ENCODE data around the gene SULT4A1. TPM values are rescaled to one million over a fixed set of nuclear protein-coding genes. Genes with fewer than 3 reads are reported as not detected.
A peak's percentile ranks its signal among the peaks of the same experiment; 100 is the strongest.

The SULT4A1 gene
- total and polyA plus RNA-seq, 9 of the 15 experiments (the other 6 are each of a cell fraction or from before 2014, with no cell fraction given), result 0.03 to 0.20 (median 0.09) TPM; not detected in 3

DNA sequence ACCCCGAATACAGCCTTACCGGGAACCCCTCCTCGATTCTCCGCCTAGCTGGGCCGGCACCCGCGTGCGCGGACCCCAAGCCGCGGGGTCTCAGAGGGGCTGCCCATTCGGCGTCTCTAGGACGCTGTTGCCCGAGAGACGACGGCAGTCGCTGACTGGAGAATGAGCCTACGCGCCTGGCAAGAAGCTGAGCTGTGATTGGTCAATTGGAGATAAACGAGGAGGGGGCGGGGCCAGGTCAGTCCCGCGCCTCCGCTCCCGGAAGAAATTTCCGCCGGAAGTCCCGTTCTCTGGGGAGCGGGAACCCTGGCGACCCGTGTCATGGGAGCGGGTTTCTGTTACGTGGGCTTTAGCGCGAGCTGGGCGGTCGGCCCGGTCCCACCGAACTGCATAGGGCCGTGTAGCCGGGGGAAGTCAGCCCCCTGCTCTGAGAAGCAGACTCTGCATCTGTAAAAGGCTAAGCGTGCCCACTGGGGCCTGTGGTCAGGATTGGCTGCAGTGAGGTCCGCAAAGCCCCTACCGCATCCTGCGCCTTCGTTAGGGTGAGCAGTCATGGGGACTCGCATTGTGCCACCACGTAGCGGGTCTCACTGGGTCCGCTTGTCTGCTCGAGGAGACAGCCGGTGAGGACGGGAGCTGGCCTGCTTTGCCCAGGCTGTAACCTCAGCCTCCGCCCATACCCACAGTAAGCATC, 50.0 kb downstream of the SULT4A1 start, which contains the start of gene EFCAB6 (continued):
- TF ChIP-seq ZNF263 (CRISPR knock-in tag; IDR thresholded peaks at IDR 0.05; ENCODE audit: borderline replicate concordance), result no peak
- TF ChIP-seq, protein P1, sequence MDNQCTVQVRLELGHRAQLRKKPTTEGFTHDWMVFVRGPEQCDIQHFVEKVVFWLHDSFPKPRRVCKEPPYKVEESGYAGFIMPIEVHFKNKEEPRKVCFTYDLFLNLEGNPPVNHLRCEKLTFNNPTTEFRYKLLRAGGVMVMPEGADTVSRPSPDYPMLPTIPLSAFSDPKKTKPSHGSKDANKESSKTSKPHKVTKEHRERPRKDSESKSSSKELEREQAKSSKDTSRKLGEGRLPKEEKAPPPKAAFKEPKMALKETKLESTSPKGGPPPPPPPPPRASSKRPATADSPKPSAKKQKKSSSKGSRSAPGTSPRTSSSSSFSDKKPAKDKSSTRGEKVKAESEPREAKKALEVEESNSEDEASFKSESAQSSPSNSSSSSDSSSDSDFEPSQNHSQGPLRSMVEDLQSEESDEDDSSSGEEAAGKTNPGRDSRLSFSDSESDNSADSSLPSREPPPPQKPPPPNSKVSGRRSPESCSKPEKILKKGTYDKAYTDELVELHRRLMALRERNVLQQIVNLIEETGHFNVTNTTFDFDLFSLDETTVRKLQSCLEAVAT (IDR thresholded peaks at IDR 0.05), result no peak
- TF ChIP-seq ETV1 (tag; conservative IDR thresholded peaks at IDR 0.05; ENCODE audit: low read depth), result peak; percentile 46; the same call in 1 of the 2 replicates
- no peak for TF ChIP-seq ZNF655 (CRISPR knock-in tag; IDR thresholded peaks at IDR 0.05)
- no peak for TF ChIP-seq NR2C2 (CRISPR knock-in tag; IDR thresholded peaks at IDR 0.05)
- peak; percentile 91 for TF ChIP-seq NR2C2 (tag; IDR thresholded peaks at IDR 0.05)
- TF ChIP-seq SP2 (IDR thresholded peaks at IDR 0.05; ENCODE audit: extremely low read depth, low read depth, low read length, poor library complexity, severe bottlenecking), result no peak
- TF ChIP-seq ZNF217 (CRISPR knock-in tag; IDR thresholded peaks at IDR 0.05), result no peak
- TF ChIP-seq, protein P2, sequence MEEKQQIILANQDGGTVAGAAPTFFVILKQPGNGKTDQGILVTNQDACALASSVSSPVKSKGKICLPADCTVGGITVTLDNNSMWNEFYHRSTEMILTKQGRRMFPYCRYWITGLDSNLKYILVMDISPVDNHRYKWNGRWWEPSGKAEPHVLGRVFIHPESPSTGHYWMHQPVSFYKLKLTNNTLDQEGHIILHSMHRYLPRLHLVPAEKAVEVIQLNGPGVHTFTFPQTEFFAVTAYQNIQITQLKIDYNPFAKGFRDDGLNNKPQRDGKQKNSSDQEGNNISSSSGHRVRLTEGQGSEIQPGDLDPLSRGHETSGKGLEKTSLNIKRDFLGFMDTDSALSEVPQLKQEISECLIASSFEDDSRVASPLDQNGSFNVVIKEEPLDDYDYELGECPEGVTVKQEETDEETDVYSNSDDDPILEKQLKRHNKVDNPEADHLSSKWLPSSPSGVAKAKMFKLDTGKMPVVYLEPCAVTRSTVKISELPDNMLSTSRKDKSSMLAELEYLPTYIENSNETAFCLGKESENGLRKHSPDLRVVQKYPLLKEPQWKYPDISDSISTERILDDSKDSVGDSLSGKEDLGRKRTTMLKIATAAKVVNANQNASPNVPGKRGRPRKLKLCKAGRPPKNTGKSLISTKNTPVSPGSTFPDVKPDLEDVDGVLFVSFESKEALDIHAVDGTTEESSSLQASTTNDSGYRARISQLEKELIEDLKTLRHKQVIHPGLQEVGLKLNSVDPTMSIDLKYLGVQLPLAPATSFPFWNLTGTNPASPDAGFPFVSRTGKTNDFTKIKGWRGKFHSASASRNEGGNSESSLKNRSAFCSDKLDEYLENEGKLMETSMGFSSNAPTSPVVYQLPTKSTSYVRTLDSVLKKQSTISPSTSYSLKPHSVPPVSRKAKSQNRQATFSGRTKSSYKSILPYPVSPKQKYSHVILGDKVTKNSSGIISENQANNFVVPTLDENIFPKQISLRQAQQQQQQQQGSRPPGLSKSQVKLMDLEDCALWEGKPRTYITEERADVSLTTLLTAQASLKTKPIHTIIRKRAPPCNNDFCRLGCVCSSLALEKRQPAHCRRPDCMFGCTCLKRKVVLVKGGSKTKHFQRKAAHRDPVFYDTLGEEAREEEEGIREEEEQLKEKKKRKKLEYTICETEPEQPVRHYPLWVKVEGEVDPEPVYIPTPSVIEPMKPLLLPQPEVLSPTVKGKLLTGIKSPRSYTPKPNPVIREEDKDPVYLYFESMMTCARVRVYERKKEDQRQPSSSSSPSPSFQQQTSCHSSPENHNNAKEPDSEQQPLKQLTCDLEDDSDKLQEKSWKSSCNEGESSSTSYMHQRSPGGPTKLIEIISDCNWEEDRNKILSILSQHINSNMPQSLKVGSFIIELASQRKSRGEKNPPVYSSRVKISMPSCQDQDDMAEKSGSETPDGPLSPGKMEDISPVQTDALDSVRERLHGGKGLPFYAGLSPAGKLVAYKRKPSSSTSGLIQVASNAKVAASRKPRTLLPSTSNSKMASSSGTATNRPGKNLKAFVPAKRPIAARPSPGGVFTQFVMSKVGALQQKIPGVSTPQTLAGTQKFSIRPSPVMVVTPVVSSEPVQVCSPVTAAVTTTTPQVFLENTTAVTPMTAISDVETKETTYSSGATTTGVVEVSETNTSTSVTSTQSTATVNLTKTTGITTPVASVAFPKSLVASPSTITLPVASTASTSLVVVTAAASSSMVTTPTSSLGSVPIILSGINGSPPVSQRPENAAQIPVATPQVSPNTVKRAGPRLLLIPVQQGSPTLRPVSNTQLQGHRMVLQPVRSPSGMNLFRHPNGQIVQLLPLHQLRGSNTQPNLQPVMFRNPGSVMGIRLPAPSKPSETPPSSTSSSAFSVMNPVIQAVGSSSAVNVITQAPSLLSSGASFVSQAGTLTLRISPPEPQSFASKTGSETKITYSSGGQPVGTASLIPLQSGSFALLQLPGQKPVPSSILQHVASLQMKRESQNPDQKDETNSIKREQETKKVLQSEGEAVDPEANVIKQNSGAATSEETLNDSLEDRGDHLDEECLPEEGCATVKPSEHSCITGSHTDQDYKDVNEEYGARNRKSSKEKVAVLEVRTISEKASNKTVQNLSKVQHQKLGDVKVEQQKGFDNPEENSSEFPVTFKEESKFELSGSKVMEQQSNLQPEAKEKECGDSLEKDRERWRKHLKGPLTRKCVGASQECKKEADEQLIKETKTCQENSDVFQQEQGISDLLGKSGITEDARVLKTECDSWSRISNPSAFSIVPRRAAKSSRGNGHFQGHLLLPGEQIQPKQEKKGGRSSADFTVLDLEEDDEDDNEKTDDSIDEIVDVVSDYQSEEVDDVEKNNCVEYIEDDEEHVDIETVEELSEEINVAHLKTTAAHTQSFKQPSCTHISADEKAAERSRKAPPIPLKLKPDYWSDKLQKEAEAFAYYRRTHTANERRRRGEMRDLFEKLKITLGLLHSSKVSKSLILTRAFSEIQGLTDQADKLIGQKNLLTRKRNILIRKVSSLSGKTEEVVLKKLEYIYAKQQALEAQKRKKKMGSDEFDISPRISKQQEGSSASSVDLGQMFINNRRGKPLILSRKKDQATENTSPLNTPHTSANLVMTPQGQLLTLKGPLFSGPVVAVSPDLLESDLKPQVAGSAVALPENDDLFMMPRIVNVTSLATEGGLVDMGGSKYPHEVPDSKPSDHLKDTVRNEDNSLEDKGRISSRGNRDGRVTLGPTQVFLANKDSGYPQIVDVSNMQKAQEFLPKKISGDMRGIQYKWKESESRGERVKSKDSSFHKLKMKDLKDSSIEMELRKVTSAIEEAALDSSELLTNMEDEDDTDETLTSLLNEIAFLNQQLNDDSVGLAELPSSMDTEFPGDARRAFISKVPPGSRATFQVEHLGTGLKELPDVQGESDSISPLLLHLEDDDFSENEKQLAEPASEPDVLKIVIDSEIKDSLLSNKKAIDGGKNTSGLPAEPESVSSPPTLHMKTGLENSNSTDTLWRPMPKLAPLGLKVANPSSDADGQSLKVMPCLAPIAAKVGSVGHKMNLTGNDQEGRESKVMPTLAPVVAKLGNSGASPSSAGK (IDR thresholded peaks at IDR 0.05), result peak; percentile 77
